Lung (tissue), 12 donors: Measurements from ENCODE around the gene SCAMP5. TPM values are rescaled to one million over a fixed set of nuclear protein-coding genes. Genes with fewer than 3 reads are reported as not detected.

ENCODE experiments used
- ATAC-seq: fragments of 200-7000 bp; cut with Tn5 transposase; one replicate; pipeline ENCODE4 v1.9.1; 2020; ENCODE audit warnings: moderate number of reproducible peaks; ENCODE audit not compliant: insufficient read depth, low FRiP score
- DNase-seq, 3 donors: peaks; one replicate each; pipeline ENCODE4 v3.0.0-alpha.2; 2013 to 2017
- H3K27ac ChIP-seq, 2 donors: one replicate each; pipeline ENCODE4 v1.5.1; 2013; ENCODE audit warnings: mild to moderate bottlenecking in 2 of 2, moderate library complexity in 2 of 2, control low read depth in 1 of 2, inconsistent platforms in 1 of 2, low read depth in 1 of 2, low read length in 1 of 2
- H3K27me3 ChIP-seq, 3 donors: one replicate each; pipeline ENCODE4 v1.5.1; 2013; ENCODE audit warnings: low read length in 2 of 3; ENCODE audit not compliant: control insufficient read depth in 3 of 3, insufficient read depth in 3 of 3
- H3K36me3 ChIP-seq, 4 donors: one replicate each; pipeline ENCODE4 v1.5.1; 2013; ENCODE audit warnings: low read length in 4 of 4, mild to moderate bottlenecking in 1 of 4, moderate library complexity in 1 of 4; ENCODE audit not compliant: control insufficient read depth in 4 of 4, insufficient read depth in 4 of 4
- H3K4me1 ChIP-seq, 5 donors: one replicate each; pipeline ENCODE4 v1.5.1; 2013; ENCODE audit warnings: low read length in 5 of 5, mild to moderate bottlenecking in 2 of 5, moderate library complexity in 1 of 5; ENCODE audit not compliant: control insufficient read depth in 5 of 5, insufficient read depth in 5 of 5
- H3K4me3 ChIP-seq: one replicate; pipeline ENCODE4 v1.5.1; 2013; ENCODE audit warnings: mild to moderate bottlenecking, control low read depth, moderate library complexity
- H3K9ac ChIP-seq, 2 donors: one replicate each; pipeline ENCODE4 v1.5.1; 2013; ENCODE audit warnings: low read length in 2 of 2, control low read depth in 1 of 2; ENCODE audit not compliant: insufficient read depth in 1 of 2
- H3K9me3 ChIP-seq, 4 donors: one replicate each; pipeline ENCODE4 v1.5.1; 2013; ENCODE audit warnings: low read length in 3 of 4, mild to moderate bottlenecking in 1 of 4, moderate library complexity in 1 of 4; ENCODE audit not compliant: control insufficient read depth in 4 of 4, insufficient read depth in 3 of 4
- WGBS, 2 donors: extraction: QIAGEN DNeasy Blood & Tissue Kit; methylation state at CpG; one replicate each; pipeline ENCODE4 v1.1.7; 2013; 5-methylcytosine and 5-hydroxymethylcytosine counted together
- polyA plus RNA-seq, 2 donors: library from polyadenylated mRNA; stranded (reverse); fragments of 200-250 nt; gene quantifications; one replicate each; pipeline ENCODE4 v1.2.1, GENCODE V29; 2013
- total RNA-seq, 2 donors: library from RNA; depleted of rRNA in 1 of 2; stranded (reverse); fragments of >200 nt in 1 of 2; gene quantifications; one replicate each; pipeline ENCODE4 v1.2.1, GENCODE V29; 2014 to 2021
- TF ChIP-seq, protein P1 (sequence below): IDR thresholded peaks from 2 replicates; pipeline ENCODE4 v1.5.1; 2012; ENCODE audit warnings: mild to moderate bottlenecking; ENCODE audit errors: control extremely low read depth, extremely low read depth
- donor health status: control.
- donor health status: control.
- donor health status: Bipolar disorder and iron deficiency.
- donor health status: healthy.
- donor health status: DM: yes; HTN: yes; CAD: no.

Gene SCAMP5
- total and polyA plus RNA-seq, 4 donors: 0.94 to 9.5 (median 4.3) TPM

DNA sequence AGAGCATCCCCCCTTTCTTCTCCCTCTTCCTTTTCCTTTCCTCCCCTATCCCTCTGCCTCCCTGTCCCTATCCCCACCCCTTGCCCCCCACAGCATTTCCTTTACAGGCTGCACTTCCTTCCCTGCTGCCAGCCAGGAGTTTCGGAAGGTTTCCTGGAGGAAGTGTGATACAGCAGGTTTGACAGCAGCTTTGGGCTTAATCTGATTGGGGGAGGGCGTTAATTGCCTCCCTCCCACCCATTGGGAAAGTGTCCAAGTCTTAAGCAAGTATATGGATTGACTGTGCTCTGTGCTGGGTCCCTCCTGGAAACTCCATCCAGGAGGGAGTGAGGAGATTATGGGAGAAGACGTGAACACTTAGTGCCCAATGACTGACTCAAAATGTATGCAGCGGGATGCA lies 1.8 kb downstream of the SCAMP5 start:
- TF ChIP-seq, protein P1, sequence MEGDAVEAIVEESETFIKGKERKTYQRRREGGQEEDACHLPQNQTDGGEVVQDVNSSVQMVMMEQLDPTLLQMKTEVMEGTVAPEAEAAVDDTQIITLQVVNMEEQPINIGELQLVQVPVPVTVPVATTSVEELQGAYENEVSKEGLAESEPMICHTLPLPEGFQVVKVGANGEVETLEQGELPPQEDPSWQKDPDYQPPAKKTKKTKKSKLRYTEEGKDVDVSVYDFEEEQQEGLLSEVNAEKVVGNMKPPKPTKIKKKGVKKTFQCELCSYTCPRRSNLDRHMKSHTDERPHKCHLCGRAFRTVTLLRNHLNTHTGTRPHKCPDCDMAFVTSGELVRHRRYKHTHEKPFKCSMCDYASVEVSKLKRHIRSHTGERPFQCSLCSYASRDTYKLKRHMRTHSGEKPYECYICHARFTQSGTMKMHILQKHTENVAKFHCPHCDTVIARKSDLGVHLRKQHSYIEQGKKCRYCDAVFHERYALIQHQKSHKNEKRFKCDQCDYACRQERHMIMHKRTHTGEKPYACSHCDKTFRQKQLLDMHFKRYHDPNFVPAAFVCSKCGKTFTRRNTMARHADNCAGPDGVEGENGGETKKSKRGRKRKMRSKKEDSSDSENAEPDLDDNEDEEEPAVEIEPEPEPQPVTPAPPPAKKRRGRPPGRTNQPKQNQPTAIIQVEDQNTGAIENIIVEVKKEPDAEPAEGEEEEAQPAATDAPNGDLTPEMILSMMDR: no peak
- DNase-seq (peak in 1 of 3 donors; percentile 10), ATAC-seq (no peak)
- Histone ChIP-seq H3K27me3 (peaks cover 0 to 6% (median 0%) of the 10 kb centered on the region in 3 donors), H3K9me3 (no peaks in the 10 kb centered on the region), H3K4me1 (peaks cover 0 to 18% (median 7%) of the 10 kb centered on the region in 5 donors), H3K9ac (no peak overlapping the region), H3K4me3 (no peak overlapping the region), H3K27ac (no peak overlapping the region), H3K36me3 (no peaks in the 10 kb centered on the region)
- 39 to 50% methylated on average over 4 of the region's 4 CpGs for WGBS, 2 donors

GRCh38 chr15:74997543-74997942 lies 2.2 kb downstream of the SCAMP5 start:
- Histone ChIP-seq H3K4me3 (no peak overlapping the region), H3K27me3 (peaks cover 0 to 6% (median 0%) of the 10 kb centered on the region in 3 donors), H3K9ac (no peak overlapping the region), H3K36me3 (no peaks in the 10 kb centered on the region), H3K9me3 (no peaks in the 10 kb centered on the region), H3K27ac (no peak overlapping the region), H3K4me1 (peaks cover 0 to 18% (median 7%) of the 10 kb centered on the region in 5 donors)
- 69 to 85% methylated on average over 2 of the region's 2 CpGs for WGBS, 2 donors
- TF ChIP-seq, protein P1: no peak
- ATAC-seq: no peak
- no peak for DNase-seq

GRCh38 chr15:75001310-75001709 lies 5.9 kb downstream of the SCAMP5 start:
- H3K27ac ChIP-seq: no peak overlapping the region
- H3K4me1 ChIP-seq: peaks cover 0 to 9% (median under 1%) of the 10 kb centered on the region in 5 donors
- H3K4me3 ChIP-seq: no peak overlapping the region
- ATAC-seq (no peak), DNase-seq (no peak)
- TF ChIP-seq, protein P1: no peak
- H3K27me3 ChIP-seq: peaks cover 0 to 4% (median 0%) of the 10 kb centered on the region in 3 donors
- H3K9ac ChIP-seq: no peak overlapping the region
- 88 to 90% methylated on average over 6 of the region's 6 CpGs for WGBS, 2 donors
- no peaks in the 10 kb centered on the region for H3K9me3 ChIP-seq
- no peaks in the 10 kb centered on the region for H3K36me3 ChIP-seq

GRCh38 chr15:75002398-75002797 lies 7.0 kb downstream of the SCAMP5 start:
- TF ChIP-seq, protein P1: no peak
- H3K4me1 ChIP-seq: peaks cover 0 to 1% (median 0%) of the 10 kb centered on the region in 5 donors

More at GRCh38 chr15:75002398-75002797, 7.0 kb downstream of the SCAMP5 start:
- Histone ChIP-seq H3K4me3 (no peak overlapping the region), H3K9ac (no peak overlapping the region), H3K27ac (no peak overlapping the region), H3K36me3 (no peaks in the 10 kb centered on the region), H3K27me3 (no peaks in the 10 kb centered on the region), H3K9me3 (no peaks in the 10 kb centered on the region)
- no peak for DNase-seq
- no peak for ATAC-seq
- 71 to 87% methylated on average over 7 of the region's 7 CpGs for WGBS, 2 donors
